CD14-positive monocyte (primary cell): ENCODE results near the gene H2AZ2. TPM values are rescaled to one million over a fixed set of nuclear protein-coding genes. Genes with fewer than 3 reads are reported as not detected.
"Not testable (repeated sequence)": the region's sequence is repeated elsewhere in the genome, so short reads cannot be mapped to it uniquely, and the experiment has no call there.

Experiments used
- DNase-seq, 3 donors: peaks; one replicate each; pipeline ENCODE4 v3.0.0-alpha.2; 2011 to 2022
- H2AFZ ChIP-seq: 2 replicates; pipeline ENCODE4 v1.6.0; 2012; ENCODE audit warnings: mild to moderate bottlenecking, low read depth, low read length, inconsistent platforms; ENCODE audit not compliant: insufficient read depth, poor library complexity, severe bottlenecking
- H3K27ac ChIP-seq, 2 donors: 1 replicate in 1 of 2; 2 replicates in 1 of 2; pipeline ENCODE4 v1.5.1; 2012 to 2013; ENCODE audit warnings: low read length in 2 of 2, control low read depth in 1 of 2, inconsistent platforms in 1 of 2, low read depth in 1 of 2, mild to moderate bottlenecking in 1 of 2
- H3K27me3 ChIP-seq, 2 donors: one replicate each; pipeline versions ENCODE4 v1.6.0 to v1.6.1; 2011 to 2013; ENCODE audit warnings: low read length in 2 of 2; ENCODE audit not compliant: control insufficient read depth in 2 of 2, insufficient read depth in 2 of 2
- H3K36me3 ChIP-seq, 2 donors: replicated peaks in 1 of 2; 1 replicate in 1 of 2; 2 replicates in 1 of 2; pipeline versions ENCODE4 v1.5.1 to v1.6.1; 2012 to 2013; ENCODE audit warnings: low read length in 2 of 2, control low read depth in 1 of 2, inconsistent platforms in 1 of 2, mild to moderate bottlenecking in 1 of 2; ENCODE audit not compliant: insufficient read depth in 2 of 2, control insufficient read depth in 1 of 2
- H3K4me1 ChIP-seq, 2 donors: 1 replicate in 1 of 2; 2 replicates in 1 of 2; pipeline versions ENCODE4 v1.5.1 to v1.6.1; 2012 to 2013; ENCODE audit warnings: low read length in 2 of 2, control low read depth in 1 of 2, inconsistent platforms in 1 of 2, mild to moderate bottlenecking in 1 of 2, moderate library complexity in 1 of 2; ENCODE audit not compliant: insufficient read depth in 2 of 2, control insufficient read depth in 1 of 2
- H3K4me2 ChIP-seq: replicated peaks from 2 replicates; pipeline ENCODE3; 2012; ENCODE audit warnings: low read length, moderate library complexity, mild to moderate bottlenecking; ENCODE audit not compliant: poor library complexity, severe bottlenecking; ENCODE audit errors: extremely low read depth
- H3K4me3 ChIP-seq, 3 experiments: fragments of 200-600 bp in 1 of 3; sonication (generic) in 1 of 3; replicated peaks in 1 of 3; 1 replicate in 2 of 3; 2 replicates in 1 of 3; pipeline ENCODE4 v1.5.1; 2011 to 2013; ENCODE audit warnings: low read length in 3 of 3, mild to moderate bottlenecking in 3 of 3, control low read depth in 2 of 3, low read depth in 2 of 3, inconsistent platforms in 1 of 3, moderate library complexity in 1 of 3
- H3K79me2 ChIP-seq: 2 replicates; pipeline ENCODE4 v1.6.0; 2012; ENCODE audit warnings: mild to moderate bottlenecking, control low read depth, inconsistent platforms, low read length, moderate library complexity; ENCODE audit not compliant: insufficient read depth
- H3K9ac ChIP-seq: 2 replicates; pipeline ENCODE4 v1.6.0; 2017; ENCODE audit warnings: low read length, mild to moderate bottlenecking; ENCODE audit not compliant: insufficient read depth, poor library complexity, severe bottlenecking
- H3K9me3 ChIP-seq, 2 donors: replicated peaks in 1 of 2; 1 replicate in 1 of 2; 2 replicates in 1 of 2; pipeline versions ENCODE4 v1.5.1 to v1.6.1; 2012 to 2013; ENCODE audit warnings: low read length in 2 of 2, control low read depth in 1 of 2; ENCODE audit not compliant: control insufficient read depth in 1 of 2, insufficient read depth in 1 of 2
- H4K20me1 ChIP-seq: 2 replicates; pipeline ENCODE4 v1.6.0; 2012; ENCODE audit warnings: mild to moderate bottlenecking, low read length, control low read depth, moderate library complexity; ENCODE audit not compliant: insufficient read depth
- H3K27ac Mint-ChIP-seq, 7 donors: one replicate each; pipeline ENCODE4 v1.8.0; 2020; ENCODE audit warnings: mild to moderate bottlenecking in 7 of 7, mixed read lengths in 7 of 7, moderate library complexity in 6 of 7, inconsistent platforms in 2 of 7
- H3K27me3 Mint-ChIP-seq, 3 donors: one replicate each; pipeline ENCODE4 v1.8.0; 2021 to 2022; ENCODE audit warnings: low read depth in 3 of 3, mild to moderate bottlenecking in 3 of 3, mixed read lengths in 3 of 3, moderate library complexity in 3 of 3, inconsistent platforms in 1 of 3
- H3K36me3 Mint-ChIP-seq, 2 donors: one replicate each; pipeline ENCODE4 v1.8.0; 2020; ENCODE audit warnings: mixed read lengths in 2 of 2, inconsistent platforms in 1 of 2, mild to moderate bottlenecking in 1 of 2
- H3K4me1 Mint-ChIP-seq: one replicate; pipeline ENCODE4 v1.8.0; 2020; ENCODE audit warnings: mild to moderate bottlenecking, mixed read lengths
- H3K4me3 Mint-ChIP-seq, 2 donors: one replicate each; pipeline ENCODE4 v1.8.0; 2020; ENCODE audit warnings: mild to moderate bottlenecking in 2 of 2, mixed read lengths in 2 of 2, moderate library complexity in 1 of 2
- H3K9me3 Mint-ChIP-seq, 7 donors: one replicate each; pipeline ENCODE4 v1.8.0; 2020 to 2022; ENCODE audit warnings: mixed read lengths in 7 of 7, mild to moderate bottlenecking in 6 of 7, moderate library complexity in 6 of 7, inconsistent platforms in 2 of 7
- WGBS: methylation state at CpG from one replicate; pipeline ENCODE4 v1.1.5; 2013; ENCODE audit warnings: missing lambda C conversion rate; ENCODE audit not compliant: insufficient coverage; 5-methylcytosine and 5-hydroxymethylcytosine counted together
- intact Hi-C, 2 donors: fragments of 100-400 bp; cut with micrococcal nuclease; formaldehyde crosslinking; loops; one replicate each; pipeline versions ENCODE4 v1.15.0 to v1.15.1; 2023
- polyA plus RNA-seq, 3 donors: library from polyadenylated mRNA; depleted of rRNA in 1 of 3; unstranded in 2 of 3; stranded (reverse) in 1 of 3; fragments of 300-500 nt in 2 of 3; fragments of >200 nt in 1 of 3; fragmentation: Illumina TruSeq in 2 of 3; gene quantifications; 1 replicate in 2 of 3; 2 replicates in 1 of 3; pipeline ENCODE4 v1.2.3, GENCODE V29; 2012 to 2021
- TF ChIP-seq, protein P1 (sequence below): fragments of 200-600 bp; IDR thresholded peaks from one replicate; pipeline ENCODE4 v1.8.0; 2022; ENCODE audit warnings: antibody characterized with exemption, mild to moderate bottlenecking

Gene H2AZ2
- polyA plus RNA-seq, 3 donors, result 128 to 186 (median 181) TPM

DNA sequence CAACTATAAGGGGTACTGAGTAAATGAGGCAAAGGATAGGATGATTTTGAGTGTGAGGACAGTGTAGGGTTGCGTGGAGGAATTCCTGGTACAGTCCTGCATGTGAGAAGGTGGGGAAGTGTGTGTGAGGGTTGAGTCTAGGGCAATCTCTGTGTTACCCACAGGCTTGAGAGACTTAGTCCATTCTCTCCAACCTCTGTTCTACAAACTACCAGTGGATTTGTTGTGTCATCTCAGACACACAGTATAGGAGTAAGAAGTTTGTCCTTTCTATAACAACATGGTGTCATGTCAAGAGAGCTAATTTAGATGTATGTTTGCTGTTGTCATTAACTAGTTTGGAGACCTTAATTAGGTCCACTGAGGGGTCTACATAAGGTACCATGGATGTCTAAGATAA is 24.9 kb upstream of the H2AZ2 start:
- H3K27ac Mint-ChIP-seq, result peak overlapping the region in 1 of 7 donors; percentile 37
- no CpG with 5 or more reads among the region's 1 CpG for WGBS
- intact Hi-C loops, result no loop called here
- peaks cover 5 to 21% (median 12%) of the 10 kb centered on the region in 7 donors for H3K9me3 Mint-ChIP-seq
- no peak overlapping the region for H3K4me2 ChIP-seq
- no peaks in the 10 kb centered on the region for H3K4me1 ChIP-seq
- no peaks in the 10 kb centered on the region for H3K79me2 ChIP-seq
- no peak overlapping the region for H3K4me3 Mint-ChIP-seq
- no peaks in the 10 kb centered on the region for H3K27me3 ChIP-seq
- H3K27me3 Mint-ChIP-seq, result peaks cover 0 to 3% (median 1%) of the 10 kb centered on the region in 3 donors
- no peaks in the 10 kb centered on the region for H3K4me1 Mint-ChIP-seq
- TF ChIP-seq, protein P1, sequence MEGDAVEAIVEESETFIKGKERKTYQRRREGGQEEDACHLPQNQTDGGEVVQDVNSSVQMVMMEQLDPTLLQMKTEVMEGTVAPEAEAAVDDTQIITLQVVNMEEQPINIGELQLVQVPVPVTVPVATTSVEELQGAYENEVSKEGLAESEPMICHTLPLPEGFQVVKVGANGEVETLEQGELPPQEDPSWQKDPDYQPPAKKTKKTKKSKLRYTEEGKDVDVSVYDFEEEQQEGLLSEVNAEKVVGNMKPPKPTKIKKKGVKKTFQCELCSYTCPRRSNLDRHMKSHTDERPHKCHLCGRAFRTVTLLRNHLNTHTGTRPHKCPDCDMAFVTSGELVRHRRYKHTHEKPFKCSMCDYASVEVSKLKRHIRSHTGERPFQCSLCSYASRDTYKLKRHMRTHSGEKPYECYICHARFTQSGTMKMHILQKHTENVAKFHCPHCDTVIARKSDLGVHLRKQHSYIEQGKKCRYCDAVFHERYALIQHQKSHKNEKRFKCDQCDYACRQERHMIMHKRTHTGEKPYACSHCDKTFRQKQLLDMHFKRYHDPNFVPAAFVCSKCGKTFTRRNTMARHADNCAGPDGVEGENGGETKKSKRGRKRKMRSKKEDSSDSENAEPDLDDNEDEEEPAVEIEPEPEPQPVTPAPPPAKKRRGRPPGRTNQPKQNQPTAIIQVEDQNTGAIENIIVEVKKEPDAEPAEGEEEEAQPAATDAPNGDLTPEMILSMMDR, result no peak
- H3K9ac ChIP-seq, result no peak overlapping the region
- no peak overlapping the region for H2AFZ ChIP-seq
- DNase-seq, result no peak
- peaks cover 0 to 4% of the 10 kb centered on the region in 2 donors for H3K36me3 ChIP-seq
- H4K20me1 ChIP-seq, result peaks cover 6% of the 10 kb centered on the region
- H3K36me3 Mint-ChIP-seq, result peaks cover 0 to 4% of the 10 kb centered on the region in 2 donors
- H3K4me3 ChIP-seq, result no peak overlapping the region
- no peaks in the 10 kb centered on the region for H3K9me3 ChIP-seq
- H3K27ac ChIP-seq, result no peak overlapping the region

GRCh38 chr7:44871918-44872317 is 24.0 kb upstream of the H2AZ2 start:
- intact Hi-C loops, H3K79me2 ChIP-seq, DNase-seq, H3K27ac Mint-ChIP-seq, H3K36me3 Mint-ChIP-seq, H3K4me1 ChIP-seq, H2AFZ ChIP-seq, H3K4me1 Mint-ChIP-seq, H3K4me3 ChIP-seq, H3K4me2 ChIP-seq, H3K36me3 ChIP-seq, H3K9ac ChIP-seq, H3K27ac ChIP-seq, H3K4me3 Mint-ChIP-seq, H3K27me3 ChIP-seq, H3K27me3 Mint-ChIP-seq, H3K9me3 ChIP-seq, H4K20me1 ChIP-seq: not testable (repeated sequence)
- peaks cover 5 to 21% (median 12%) of the 10 kb centered on the region in 7 donors for H3K9me3 Mint-ChIP-seq
- 95% methylated on average over 16 of the region's 23 CpGs for WGBS

- H3K27me3 ChIP-seq, DNase-seq, H3K27ac ChIP-seq, H3K36me3 Mint-ChIP-seq, H3K4me3 ChIP-seq, H3K27me3 Mint-ChIP-seq, H2AFZ ChIP-seq, H3K4me2 ChIP-seq, H3K4me1 Mint-ChIP-seq, H4K20me1 ChIP-seq, H3K9me3 ChIP-seq, H3K36me3 ChIP-seq, H3K4me3 Mint-ChIP-seq, intact Hi-C loops, H3K27ac Mint-ChIP-seq, H3K9ac ChIP-seq, H3K79me2 ChIP-seq, H3K4me1 ChIP-seq: not testable (repeated sequence)
- 96% methylated on average over 15 of the region's 29 CpGs for WGBS
- H3K9me3 Mint-ChIP-seq, result peaks cover 5 to 21% (median 12%) of the 10 kb centered on the region in 7 donors
These were observed 22.9 kb upstream of the H2AZ2 start for GRCh38 chr7:44870780-44871179.

DNA sequence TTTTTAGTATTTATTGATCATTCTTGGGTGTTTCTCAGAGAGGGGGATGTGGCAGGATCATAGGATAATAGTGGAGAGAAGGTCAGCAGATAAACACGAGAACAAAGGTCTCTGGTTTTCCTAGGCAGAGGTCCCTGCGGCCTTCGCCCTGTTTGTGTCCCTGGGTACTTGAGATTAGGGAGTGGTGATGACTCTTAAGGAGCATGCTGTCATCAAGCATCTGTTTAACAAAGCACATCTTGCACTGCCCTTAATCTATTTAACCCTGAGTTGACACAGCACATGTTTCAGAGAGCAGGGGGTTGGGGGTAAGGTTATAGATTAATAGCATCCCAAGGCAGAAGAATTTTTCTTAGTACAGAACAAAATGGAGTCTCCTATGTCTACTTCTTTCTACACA is 22.4 kb upstream of the H2AZ2 start:
- H2AFZ ChIP-seq, H3K79me2 ChIP-seq, H3K27me3 ChIP-seq, H3K36me3 Mint-ChIP-seq, H3K9ac ChIP-seq, H3K4me1 Mint-ChIP-seq, DNase-seq, H3K4me2 ChIP-seq, H3K27ac Mint-ChIP-seq, H3K4me3 ChIP-seq, H3K4me3 Mint-ChIP-seq, H3K27ac ChIP-seq, H3K4me1 ChIP-seq, H4K20me1 ChIP-seq, H3K9me3 ChIP-seq, intact Hi-C loops, H3K36me3 ChIP-seq, H3K27me3 Mint-ChIP-seq: not testable (repeated sequence)
- peaks cover 5 to 21% (median 12%) of the 10 kb centered on the region in 7 donors for H3K9me3 Mint-ChIP-seq
- WGBS, result 100% methylated on average over 1 of the region's 3 CpGs
